NCI-H774 (cell line): ENCODE results near the gene HEMGN.

Experiments used
- DNase-seq: peaks from one replicate; lab custom pipeline; 2025; lab: John Stamatoyannopoulos, UW

Gene HEMGN

DNA sequence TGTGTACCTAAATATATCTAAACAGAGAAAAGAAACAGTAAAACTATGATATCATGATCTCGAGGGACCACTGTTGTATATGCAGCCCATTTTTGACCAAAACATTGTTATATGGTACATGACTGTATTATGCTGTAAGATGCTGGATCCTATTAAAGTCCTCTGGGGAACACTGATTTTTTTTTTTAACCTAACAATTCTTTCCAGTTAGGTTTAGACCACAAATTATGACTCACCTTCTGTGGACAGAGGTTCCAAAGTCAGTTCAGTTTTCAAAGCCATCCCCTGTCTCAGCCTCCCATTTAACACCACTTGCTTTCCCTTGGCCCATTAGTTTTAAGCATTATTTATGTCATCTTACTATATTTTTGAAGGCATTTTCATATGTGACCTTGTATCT, 42.8 kb downstream of the HEMGN start:
- DNase-seq = no peak

DNA sequence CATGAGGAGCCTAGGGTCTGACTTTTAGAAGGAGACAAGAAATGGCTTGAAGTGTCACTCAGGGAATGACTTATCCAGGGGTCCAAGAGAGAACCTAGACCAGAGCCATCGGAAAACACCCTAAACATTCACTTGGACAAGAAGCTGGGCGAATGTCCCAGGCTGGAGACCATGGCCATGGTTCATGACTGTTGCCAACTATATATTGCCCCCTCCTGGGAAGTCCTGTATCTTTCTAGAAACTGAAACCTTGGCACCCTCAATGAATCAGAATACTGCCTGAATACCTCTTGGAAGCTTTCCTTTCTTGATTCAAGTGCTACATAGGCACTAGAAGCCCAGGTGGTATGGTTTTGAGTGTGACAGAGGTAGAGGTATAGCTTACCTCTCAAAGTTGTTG, 45.6 kb downstream of the HEMGN start:
- DNase-seq = no peak

DNA sequence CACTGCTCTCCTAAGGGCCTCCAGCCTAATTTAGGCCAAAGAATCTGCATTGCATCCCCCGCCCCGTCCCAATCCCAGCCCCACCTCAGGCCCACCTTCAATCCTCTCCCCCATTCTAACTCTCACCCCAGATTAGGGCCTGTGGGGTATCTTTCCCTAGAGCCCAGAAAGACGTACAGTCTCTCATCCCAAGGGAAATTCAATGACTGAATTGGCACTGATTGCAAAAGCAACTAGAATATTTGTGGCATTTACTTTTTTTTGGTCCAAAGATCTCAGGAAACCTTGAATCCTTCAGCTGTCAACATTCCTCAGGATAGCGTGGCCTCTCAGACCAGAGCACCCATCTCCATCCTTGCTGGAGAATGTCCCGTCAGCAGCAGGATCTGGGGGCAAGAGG, 46.2 kb downstream of the HEMGN start:
- DNase-seq = no peak

DNA sequence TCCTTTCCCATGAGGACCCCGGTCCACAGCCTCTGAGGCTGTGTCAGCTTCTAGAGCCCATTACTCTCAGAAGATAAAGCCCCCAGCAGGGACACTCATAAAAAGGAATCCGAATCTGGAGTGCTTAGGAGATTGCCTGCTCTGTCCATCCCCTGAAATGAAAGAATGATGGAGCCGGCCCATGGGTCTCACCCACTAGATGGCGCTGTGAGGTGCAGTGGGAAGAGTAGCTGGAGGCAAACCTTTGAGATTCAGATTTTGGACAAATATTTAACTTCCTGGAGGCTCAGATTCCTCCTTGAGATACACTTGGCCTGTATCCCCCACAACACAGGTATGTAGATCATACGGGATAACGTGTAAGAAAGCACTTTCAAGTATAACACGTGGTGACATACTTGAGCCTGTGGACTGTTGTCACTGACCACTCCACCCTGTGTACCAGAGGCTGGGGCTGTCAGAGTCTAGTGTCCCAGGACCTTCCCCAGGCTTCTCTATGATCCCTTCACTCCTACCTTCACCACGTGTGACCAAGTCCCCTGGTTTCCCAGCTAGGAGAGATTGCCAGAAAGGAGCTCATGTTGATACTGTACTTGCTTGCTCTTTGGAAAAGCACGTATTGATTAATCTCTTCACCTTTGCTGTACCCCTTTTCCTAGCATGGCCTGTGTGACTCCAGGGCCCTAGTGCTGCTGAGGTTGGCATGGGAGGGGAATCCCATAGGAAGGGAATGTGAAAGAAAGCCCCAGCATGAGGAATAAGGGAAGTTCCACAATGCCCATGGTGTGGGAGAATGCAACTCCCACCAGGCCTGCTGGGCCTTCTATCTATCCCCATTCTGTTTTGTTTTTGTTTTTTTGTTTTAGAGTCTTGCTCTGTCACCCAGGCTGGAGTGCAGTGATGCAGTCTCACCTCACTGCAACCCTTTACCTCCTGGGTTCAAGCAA, 47.8 kb downstream of the HEMGN start:
- no peak for DNase-seq

DNA sequence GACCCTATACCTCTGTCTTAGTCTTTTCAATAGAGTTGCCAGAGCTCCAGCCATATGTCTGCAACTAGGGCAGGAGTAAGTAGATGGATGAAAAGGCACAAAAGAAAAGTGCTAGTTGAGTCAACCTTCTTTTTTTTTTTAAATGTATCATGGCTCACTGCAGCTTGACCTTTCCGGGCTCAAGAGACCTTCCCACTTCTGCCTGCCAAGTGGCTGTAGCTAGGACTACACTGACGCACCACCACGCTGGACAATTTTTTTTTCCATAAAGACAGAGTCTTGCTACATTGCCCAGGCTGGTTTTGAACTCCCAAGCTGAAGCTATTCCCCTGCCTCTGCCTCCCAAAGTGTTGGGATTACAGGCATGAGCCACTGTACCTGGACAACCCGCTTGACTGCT, 57.6 kb downstream of the HEMGN start:
- no peak for DNase-seq
